ENCODE results near the gene THAP3. TPM values are rescaled to one million over a fixed set of nuclear protein-coding genes. Genes with fewer than 3 reads are reported as not detected.
"Not testable (repeated sequence)": the region's sequence is repeated elsewhere in the genome, so short reads cannot be mapped to it uniquely, and the experiment has no call there.

THAP3 gene
- total RNA-seq, 4 donors from 2014 or later = 16.3 to 36.9 (median 27.7) TPM

DNA sequence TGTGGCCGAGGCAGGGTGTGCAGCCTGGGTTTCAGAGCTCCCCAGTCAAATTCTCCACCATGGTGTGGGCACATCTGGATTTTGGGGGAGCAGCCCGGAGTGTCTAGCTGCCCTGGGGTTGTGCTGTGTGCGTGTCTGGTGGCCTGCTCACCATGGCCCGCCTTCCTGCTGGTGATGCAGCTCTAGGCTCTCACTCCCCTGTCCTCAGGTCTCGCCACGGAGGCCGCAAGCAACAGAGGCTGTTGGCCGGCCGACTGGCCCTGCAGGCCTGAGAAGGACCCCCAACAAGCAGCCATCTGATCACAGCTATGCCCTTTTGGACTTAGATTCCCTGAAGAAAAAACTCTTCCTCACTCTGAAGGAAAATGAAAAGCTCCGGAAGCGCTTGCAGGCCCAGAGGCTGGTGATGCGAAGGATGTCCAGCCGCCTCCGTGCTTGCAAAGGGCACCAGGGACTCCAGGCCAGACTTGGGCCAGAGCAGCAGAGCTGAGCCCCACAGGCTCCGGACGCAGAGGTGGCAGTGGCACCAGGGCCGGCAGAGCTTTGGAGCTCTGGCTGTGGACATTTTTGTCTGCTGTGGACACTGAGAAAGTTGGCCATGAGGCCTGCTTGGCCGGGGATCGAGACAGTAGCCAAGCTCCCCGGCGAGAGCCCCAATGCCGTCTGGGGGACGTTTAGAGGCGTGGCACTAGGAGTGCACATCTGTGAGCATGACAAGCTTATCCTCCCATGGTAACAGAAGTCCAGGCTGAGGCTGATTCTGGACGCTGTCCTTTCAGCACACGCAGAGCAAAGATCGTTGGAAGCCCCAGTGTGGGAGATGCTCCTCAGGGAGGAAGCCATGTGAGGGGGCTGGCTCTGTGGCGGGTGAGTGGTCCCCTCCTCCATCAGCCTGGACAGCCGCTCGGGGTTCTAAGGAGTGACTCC lies 8.2 kb downstream of the THAP3 start:
- no peak overlapping the region for H3K27ac ChIP-seq
- H3K36me3 ChIP-seq = peaks cover 0 to 100% of the 10 kb centered on the region in 2 donors
- TF ChIP-seq, protein P1, sequence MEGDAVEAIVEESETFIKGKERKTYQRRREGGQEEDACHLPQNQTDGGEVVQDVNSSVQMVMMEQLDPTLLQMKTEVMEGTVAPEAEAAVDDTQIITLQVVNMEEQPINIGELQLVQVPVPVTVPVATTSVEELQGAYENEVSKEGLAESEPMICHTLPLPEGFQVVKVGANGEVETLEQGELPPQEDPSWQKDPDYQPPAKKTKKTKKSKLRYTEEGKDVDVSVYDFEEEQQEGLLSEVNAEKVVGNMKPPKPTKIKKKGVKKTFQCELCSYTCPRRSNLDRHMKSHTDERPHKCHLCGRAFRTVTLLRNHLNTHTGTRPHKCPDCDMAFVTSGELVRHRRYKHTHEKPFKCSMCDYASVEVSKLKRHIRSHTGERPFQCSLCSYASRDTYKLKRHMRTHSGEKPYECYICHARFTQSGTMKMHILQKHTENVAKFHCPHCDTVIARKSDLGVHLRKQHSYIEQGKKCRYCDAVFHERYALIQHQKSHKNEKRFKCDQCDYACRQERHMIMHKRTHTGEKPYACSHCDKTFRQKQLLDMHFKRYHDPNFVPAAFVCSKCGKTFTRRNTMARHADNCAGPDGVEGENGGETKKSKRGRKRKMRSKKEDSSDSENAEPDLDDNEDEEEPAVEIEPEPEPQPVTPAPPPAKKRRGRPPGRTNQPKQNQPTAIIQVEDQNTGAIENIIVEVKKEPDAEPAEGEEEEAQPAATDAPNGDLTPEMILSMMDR (IDR thresholded peaks at IDR 0.05) = no peak
- no peak for TF ChIP-seq EP300 (IDR thresholded peaks at IDR 0.05)
- 78 to 88% methylated on average over 1 to 4 of the region's 30 CpGs for WGBS, 2 donors (ENCODE audit: low coverage in 1 of 2)
- H3K4me1 ChIP-seq = peaks cover 0 to 27% (median 0%) of the 10 kb centered on the region in 3 donors
- no peak for ATAC-seq
- no peak overlapping the region for H3K4me3 ChIP-seq
- H3K9me3 ChIP-seq = no peaks in the 10 kb centered on the region
- no peaks in the 10 kb centered on the region for H3K27me3 ChIP-seq

DNA sequence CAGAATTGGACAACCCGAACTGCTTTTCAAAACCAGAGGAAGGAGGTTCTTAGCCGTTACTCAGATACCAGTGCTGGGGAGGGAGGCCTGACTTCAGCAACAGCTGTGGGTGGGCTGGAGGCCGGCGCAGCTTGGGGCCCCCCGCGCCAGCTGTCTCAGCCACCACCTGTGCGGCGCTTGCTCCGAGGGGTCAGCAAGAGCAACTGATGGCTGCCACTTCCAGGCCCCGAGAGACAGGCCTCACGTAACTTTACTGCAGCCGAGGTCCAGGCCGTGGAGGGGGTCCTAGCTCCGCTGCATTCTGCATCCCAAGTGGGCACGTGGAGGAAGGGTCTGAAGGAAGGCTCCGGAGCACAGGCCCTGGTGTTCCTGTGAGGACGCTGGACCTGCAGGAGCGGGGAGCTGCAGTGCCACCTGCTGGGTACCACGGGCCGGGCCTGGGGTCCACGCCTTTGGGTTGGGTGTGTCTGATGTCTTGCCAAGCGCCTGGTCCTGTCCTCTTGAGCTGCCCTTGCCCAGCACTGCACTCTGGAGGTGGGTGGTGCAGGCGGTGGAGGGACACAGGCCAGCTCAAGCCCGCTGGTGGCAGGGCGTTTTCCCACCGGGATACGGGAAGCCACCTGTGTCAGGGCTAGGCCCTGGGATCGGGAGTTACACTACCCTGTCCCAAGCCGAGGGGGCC lies 9.8 kb downstream of the THAP3 start:
- peak; percentile 70 for ATAC-seq
- WGBS, 2 donors (ENCODE audit: low coverage in 1 of 2) = 72% methylated on average over 5 of the region's 29 CpGs; no CpG with 5 or more reads in 1 of the 2 donors

DNA sequence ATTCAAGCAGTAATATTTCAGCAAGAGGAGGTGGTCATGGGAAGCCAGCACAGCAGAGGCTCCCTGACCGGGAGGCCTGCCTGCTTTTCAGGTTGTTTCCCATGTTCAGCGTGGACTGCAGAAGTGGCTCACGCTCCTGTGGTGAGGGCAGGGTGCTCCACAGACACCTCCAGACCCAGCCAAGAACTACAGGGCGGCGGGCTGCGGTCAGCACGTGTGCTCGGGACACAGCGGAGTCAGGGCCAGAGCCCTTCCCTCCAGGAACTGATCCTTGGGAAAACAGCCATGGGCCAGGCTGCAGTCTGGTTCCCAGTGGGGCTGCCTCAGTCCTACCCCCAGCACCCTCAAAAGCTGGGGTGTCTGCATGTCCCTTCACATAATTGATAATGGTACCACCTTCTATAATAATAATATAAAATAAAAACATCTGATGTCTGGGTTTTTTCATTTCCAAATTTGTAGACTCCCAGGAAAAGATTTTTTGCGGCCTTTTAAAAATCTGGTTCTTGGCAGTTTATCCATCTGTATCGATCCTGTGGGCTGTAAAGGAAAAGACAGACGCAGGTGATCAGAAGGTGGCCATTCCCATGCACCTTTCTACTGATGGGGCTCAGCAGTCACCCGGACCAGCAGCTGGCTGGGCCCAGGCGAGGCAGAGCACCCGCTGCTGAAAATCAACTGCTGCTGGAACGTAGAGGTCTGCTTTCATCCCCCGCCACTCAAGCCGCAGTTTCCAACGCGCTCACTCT lies 10.7 kb downstream of the THAP3 start:
- TF ChIP-seq EP300 (IDR thresholded peaks at IDR 0.05) = no peak
- TF ChIP-seq, protein P1 (IDR thresholded peaks at IDR 0.05) = no peak
- TF ChIP-seq POLR2A (IDR thresholded peaks at IDR 0.05) = no peak
- no peak for TF ChIP-seq POLR2AphosphoS5 (IDR thresholded peaks at IDR 0.05)
- 88 to 91% methylated on average over 10 to 15 of the region's 20 CpGs for WGBS, 2 donors (ENCODE audit: low coverage in 1 of 2)
- H3K27me3 ChIP-seq = no peaks in the 10 kb centered on the region
- H3K4me3 ChIP-seq = no peak overlapping the region
- ATAC-seq = no peak
- H3K4me1 ChIP-seq = peaks cover 0 to 13% (median 0%) of the 10 kb centered on the region in 3 donors
- H3K27ac ChIP-seq = peak overlapping the region in 2 of 4 donors; percentile 38 to 40
- H3K36me3 ChIP-seq = peaks cover 0 to 100% of the 10 kb centered on the region in 2 donors
- H3K9me3 ChIP-seq = no peaks in the 10 kb centered on the region

More for the DNA sequence above, 9.8 kb downstream of the THAP3 start:
- Histone ChIP-seq H3K27me3 (no peaks in the 10 kb centered on the region), H3K27ac (peak overlapping the region in 2 of 4 donors; percentile 38 to 40), H3K36me3 (peaks cover 0 to 100% of the 10 kb centered on the region in 2 donors), H3K4me1 (peaks cover 0 to 19% (median 0%) of the 10 kb centered on the region in 3 donors), H3K4me3 (no peak overlapping the region), H3K9me3 (no peaks in the 10 kb centered on the region)
- TF ChIP-seq EP300 (IDR thresholded peaks at IDR 0.05) (no peak), POLR2AphosphoS5 (IDR thresholded peaks at IDR 0.05) (peak; percentile 51), POLR2A (IDR thresholded peaks at IDR 0.05) (no peak)
- TF ChIP-seq, protein P1 (IDR thresholded peaks at IDR 0.05) = peak in 3 of 4 experiments; percentile 38 to 77 (median 54)

DNA sequence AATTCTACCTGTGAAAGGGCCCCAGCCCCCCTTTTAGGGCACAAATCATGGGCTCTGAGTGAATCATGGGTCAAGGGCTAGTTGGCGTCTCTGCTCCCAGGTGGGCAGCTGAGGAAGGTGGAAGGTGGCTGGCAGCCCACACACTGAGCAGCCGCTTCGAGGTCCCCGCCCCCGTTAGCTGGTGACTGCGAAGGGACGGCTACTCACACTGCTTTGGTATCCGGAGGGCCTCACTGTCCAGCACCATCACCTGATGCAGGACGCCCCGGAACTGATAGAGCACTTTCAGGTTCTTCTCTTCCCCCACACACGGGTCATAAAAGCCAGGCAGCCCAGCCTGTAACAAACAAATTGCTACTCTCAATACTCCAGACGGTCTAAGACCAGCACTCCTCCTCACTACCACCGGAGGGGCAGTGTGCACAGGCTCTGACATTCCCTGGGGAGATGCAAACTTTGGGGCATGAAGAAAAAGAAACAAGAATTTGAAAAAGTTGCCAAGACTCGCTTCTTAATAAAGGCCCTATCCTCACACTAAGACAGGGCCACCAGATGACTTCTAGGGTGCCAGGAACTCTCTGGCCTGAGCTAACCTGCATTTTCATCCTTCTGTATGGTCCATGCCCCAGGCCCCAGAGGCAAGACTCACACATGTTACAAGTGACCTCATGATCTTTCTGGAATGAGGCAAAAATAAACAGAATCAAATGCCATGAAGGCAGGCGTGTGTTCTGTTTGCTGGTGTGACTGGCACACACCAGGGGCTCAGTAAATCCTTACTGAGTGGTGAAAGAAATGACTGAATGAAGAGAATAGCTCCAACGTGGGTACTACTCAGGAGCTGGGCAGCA lies 11.5 kb downstream of the THAP3 start:
- H3K27me3 ChIP-seq = no peaks in the 10 kb centered on the region
- peak overlapping the region in 2 of 4 donors; percentile 4 to 55 for H3K27ac ChIP-seq
- TF ChIP-seq POLR2AphosphoS5 (IDR thresholded peaks at IDR 0.05) (no peak), POLR2A (IDR thresholded peaks at IDR 0.05) (no peak), EP300 (IDR thresholded peaks at IDR 0.05) (no peak)
- TF ChIP-seq, protein P1 (IDR thresholded peaks at IDR 0.05) = no peak
- no peak overlapping the region for H3K4me3 ChIP-seq
- H3K9me3 ChIP-seq = no peaks in the 10 kb centered on the region
- peaks cover 0 to 13% (median 0%) of the 10 kb centered on the region in 3 donors for H3K4me1 ChIP-seq
- H3K36me3 ChIP-seq = peaks cover 0 to 100% of the 10 kb centered on the region in 2 donors
- 38 to 50% methylated on average over 2 to 4 of the region's 16 CpGs for WGBS, 2 donors (ENCODE audit: low coverage in 1 of 2)
- ATAC-seq = no peak

DNA sequence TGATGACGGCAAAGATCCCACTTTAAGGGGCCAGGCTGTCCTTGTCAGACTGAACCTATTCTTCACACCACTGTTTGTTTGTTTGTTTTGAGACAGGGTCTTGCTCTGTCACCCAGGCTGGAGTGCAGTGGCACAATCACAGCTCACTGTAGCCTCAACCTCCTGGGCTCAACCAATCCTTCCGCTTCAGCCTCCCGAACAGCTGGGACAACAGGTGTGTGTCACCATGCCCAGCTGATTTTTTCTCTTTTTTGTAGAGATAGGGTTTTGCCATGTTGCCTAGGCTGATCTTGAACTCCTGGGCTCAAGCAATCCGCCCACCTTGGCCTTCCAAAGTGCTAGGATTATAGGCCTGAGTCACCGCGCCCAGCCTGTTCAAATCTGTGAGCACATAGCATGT lies 12.1 kb downstream of the THAP3 start:
- not testable (repeated sequence) for H3K4me3 ChIP-seq, H3K27me3 ChIP-seq, ATAC-seq, H3K9me3 ChIP-seq
- 80 to 93% methylated on average over 2 to 5 of the region's 6 CpGs for WGBS, 2 donors (ENCODE audit: low coverage in 1 of 2)
- peaks cover 0 to 99% of the 10 kb centered on the region in 2 donors for H3K36me3 ChIP-seq
- H3K4me1 ChIP-seq = peaks cover 0 to 13% (median 0%) of the 10 kb centered on the region in 3 donors
- peak overlapping the region in 2 of 4 donors; percentile 4 to 55 for H3K27ac ChIP-seq

Measured in gastroesophageal sphincter (tissue), 4 donors.